ENCODE results near the gene ATP6V1B1.

ATP6V1B1 gene

GRCh38 chr2:70935468-70936164, at the start of gene ATP6V1B1:
TSS of gene ATP6V1B1 (plus strand) at chr2:70935900. CDS start at chr2:70935955, 55 bp downstream.
- DNase-seq = peak; percentile 72

GRCh38 chr2:70886541-70886987, 49.1 kb upstream of the ATP6V1B1 start:
- no peak for DNase-seq

DNA sequence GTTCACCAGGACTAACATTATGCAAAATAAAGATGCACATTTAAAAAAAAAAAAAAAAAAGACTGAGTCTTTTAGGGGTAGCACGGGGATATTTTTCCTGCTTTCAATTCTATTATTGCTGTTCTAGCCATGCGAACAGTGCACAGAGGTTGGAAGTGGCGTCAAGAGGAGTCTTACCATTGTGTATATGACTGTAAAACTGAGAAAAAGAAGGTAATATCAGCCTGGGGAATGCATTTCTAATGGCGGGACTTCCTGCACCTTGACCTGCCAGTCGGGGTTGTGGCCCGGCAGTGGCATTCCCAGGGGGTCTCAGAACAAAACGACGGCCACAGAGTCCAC, 48.5 kb upstream of the ATP6V1B1 start:
- no peak for DNase-seq

DNA sequence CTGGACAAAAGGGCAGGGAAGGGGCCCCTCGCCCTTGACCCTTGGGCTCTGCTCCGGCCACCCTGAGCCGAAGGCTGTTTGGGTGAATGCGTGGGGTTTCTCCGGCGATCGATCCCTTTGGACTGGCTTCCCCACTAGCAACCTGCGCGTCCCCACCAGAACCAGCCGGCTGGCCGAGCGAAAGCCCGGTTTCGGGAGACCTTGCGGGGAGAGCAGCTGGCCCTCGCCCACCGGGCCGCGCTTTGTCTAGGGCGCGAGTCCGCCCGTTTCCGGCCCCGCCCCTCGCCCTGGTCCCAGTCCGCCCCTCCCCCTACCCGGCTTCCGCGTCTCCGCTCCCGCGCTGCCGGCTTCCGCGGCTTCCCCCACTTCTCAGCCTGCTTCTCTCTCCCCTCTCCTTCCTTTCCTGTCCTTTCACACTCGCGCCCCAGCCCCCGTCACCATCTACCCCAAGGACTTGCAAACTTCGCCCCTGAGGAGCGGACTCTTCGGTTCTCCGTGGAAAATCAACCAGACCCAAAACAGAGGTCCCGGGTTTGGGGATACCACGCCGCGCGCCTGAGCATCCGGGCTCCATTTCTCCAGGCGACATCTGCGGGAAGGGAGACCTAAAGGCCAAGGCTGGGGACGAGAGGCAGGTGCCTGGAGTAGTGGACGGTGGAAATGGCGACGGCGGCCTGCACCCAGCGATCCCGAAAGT, 48.0 kb upstream of the ATP6V1B1 start:
- DNase-seq = peak; percentile 62

- no peak for DNase-seq
Observed at GRCh38 chr2:70888366-70888922, 47.3 kb upstream of the ATP6V1B1 start.

DNA sequence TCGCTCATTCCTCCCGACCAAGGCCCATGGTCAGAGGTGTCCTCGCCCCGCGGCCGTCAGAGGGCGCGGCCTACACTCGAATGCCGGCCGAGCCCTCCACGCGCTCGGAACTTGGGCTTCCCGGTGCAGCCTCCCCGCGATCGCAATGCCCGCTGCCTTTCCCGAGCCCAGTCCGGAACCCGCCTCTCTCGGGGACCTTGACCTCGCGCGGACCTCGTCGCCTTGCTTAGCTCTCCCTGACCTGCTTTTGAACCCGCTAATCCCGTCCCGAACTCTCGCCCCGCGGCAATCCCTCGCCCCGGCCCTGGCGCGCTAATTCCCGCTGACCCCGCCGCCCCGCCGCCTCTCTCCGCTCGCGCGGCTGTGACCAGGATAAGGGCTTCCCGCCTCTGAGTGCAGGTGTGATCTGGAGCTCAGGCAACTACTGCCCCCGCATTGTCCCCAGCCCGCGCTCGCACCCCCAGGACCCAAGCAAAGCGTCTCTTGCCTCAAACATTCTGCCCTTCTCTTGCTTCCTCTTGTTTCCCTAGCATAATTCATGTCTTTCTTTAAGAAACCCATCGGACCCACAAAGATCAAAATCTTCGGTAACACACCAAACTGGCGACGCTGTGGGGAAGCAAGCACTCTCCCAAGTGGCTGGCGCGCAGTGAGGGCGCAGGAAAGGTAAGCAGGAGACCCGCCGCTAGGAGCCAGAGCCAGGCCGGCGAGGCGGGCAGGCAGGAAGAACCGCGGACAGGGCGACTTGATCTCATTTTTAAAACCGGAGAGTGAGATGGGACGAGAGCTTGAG, 46.6 kb upstream of the ATP6V1B1 start:
- no peak for DNase-seq

DNA sequence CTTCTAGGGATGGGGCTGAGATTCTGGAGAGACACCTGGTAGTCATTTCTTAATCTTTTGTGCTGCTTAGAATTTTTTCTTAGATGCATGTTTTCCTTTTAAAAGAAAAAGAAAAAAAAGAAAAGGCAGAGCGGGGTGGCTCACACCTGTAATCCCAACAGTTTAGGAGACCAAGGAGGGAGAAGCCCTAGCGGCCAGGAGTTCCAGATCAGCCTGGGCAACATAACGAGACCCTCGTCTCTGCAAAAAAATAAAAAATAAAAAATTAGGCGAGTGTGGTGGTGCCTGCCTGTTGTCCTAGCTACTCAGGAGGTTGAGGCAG, 46.0 kb upstream of the ATP6V1B1 start:
- no peak for DNase-seq

DNA sequence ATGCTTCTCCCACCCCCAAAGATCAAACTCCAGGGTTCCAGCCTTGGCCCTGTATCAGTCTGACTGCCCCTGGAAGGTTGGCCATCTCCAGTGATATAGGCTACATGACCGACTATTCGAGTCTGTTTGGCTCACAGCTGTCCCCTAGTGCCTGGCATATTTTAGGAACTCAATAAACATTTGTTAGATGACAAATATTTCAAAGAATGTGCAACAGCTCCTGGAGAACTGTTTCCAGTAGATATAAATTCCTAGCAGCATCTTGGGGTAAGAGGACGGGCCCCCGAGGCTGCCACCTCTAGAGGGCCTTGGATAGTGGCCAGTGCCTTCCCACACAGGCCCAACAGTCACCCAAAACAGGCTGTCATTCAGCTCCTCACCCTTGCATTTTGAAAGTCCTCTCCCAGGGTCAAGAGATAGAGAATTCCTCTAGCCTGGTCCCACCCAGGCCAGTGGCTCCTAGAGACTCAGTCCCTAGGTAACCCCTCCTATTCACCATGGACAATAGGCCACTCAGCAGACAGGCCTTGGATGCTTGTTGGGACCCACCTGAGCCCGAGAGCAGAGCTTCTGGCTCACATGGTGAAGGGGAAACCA, 45.1 kb upstream of the ATP6V1B1 start:
- DNase-seq = no peak

GRCh38 chr2:70891572-70892357, 43.9 kb upstream of the ATP6V1B1 start:
- DNase-seq = no peak

DNA sequence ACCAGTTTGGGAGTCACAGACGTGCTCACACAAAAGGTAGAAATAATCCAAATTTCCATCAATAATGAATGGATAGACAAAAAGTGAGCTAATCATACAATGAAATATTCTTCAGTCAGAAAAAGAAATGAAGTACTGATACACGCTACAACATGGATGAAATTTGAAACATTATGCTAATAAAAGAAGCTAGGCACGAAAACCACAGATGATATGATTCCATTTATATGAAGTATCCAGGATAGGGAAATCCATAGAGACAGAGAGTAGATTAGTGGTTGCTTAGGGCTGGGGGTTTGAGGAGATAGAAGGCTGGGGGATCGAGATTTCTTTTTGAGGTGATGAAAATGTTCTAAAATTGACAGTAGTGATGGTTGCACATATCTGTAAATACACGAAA, 43.0 kb upstream of the ATP6V1B1 start:
- no peak for DNase-seq

GRCh38 chr2:70893186-70893585, 42.5 kb upstream of the ATP6V1B1 start:
- DNase-seq = no peak

DNA sequence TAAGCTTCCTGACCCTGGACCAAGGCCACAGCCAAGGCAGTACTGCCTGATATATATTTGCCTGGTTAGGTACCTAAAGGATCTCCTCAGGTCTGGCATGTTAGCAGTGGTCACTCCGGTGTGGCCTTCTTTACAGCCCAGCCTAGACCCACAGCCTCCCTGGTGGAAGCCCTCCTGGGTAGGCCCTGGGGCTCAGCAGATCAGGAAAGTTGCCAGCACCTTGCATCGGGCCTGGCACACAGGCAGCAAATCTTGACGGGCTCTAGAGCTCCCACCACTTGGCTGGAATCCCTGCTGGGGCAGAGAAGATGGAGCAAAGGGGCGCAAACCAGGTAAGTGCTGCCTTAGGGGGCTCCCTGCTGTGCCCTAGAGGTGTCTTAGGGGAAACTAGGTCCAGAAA, 40.9 kb upstream of the ATP6V1B1 start:
- DNase-seq = no peak

DNA sequence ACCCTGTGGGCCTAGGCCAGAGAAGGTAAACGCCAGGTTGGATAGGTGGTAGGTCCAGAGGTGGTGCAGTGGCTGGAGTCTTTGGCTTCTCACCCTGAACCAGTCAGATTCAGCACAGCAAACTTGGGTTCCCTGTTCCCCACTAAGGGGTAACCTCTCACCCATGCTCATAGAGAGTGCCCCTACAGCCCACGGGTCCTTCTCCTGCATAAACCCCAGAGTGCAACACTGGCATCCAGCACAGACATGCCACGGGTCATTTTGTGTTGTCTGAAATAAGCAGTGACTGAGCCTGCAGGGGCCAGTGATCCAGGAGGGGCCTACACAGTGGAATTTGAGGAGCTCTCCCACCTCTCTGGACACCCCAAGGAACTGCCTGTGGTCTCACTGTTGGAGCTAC, 40.5 kb upstream of the ATP6V1B1 start:
- no peak for DNase-seq

DNA sequence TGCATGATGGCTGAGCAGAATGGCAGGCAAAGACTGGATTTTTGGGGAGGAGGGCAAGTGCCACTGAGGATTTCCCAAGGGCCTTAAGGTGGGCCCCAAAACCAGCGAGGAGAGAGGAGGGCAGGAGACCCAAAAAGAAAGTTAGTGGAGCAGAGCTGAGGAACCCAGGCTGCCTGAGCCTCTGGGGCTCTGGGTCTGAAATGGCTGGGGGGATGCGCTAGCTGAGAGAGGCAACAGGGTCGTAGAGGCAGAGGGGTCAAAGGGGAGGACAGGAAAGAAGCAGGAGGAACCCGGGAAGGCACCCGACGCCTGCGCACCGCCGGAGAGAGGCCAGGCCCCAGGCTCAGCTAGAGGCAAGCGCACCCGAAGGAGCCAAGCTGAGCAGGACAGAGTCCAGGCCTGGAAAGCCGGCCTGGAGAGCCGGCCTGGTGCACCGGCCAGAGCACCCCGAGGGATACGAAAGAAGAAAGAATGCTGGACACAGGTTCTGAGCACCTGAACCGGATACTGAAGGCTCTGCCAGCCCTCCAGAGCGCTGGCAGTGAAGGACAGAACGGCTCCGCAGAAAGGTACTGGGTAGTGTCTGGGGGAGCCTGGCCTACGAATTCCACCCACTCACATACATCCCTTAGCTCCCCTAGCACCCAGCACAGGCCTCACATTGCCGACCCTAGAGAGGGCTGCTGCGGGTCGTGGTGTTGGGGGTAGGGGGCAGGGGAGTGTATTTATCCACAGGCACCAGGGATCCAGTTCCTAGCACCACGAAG, 39.5 kb upstream of the ATP6V1B1 start:
- no peak for DNase-seq

- DNase-seq = no peak
Observed at GRCh38 chr2:70896765-70897202, 38.9 kb upstream of the ATP6V1B1 start.

DNA sequence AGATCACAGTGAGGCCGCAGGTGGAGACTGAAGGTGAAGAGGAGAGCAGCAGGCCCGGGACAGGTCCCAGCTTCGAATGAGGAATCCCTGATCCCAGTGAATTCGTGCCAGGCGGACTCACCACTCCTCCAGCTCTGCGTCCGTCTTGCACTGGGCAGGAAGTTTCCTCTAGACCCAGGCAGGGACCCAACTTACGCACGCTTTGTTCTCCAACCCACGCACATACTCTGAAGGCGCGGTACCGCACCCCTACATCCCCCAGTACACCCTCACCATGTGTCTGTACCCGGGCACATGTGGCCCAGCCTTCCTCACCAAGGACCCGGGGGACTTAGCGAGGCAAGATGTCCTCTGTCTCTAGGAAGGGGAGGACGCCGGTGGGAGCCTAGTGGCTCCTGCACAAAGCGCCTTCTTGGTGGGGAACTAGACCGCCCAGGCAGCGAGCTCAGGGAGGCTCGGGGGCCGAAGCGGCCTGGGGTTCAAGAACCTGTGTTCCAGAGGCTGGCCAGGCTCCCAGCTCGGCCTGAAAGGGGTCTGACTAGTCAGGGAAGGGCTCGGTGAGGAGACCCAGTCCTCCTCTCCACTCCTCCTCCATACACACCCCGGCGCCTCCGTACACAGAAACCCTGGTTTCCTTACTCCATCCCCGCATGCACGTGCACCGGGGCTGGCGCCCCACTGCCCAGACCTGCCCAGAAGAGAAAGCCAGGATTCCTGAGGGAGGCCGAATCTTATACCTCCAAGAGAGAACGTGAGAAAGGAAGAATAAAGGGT, 38.3 kb upstream of the ATP6V1B1 start:
- no peak for DNase-seq

DNA sequence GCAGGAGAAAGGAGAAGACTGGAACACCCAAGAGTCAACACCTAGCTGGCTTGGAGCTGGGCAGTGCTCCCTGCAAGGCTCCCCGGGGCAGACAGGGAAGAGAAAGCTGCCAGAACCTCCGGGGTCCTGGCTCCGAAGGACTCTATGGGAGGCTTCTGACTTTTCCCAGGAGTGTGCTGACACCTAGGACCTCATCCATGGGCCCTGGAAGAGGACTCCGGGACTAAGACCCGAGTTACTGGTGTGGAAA, 37.8 kb upstream of the ATP6V1B1 start:
- DNase-seq = no peak

GRCh38 chr2:70898363-70899240, 37.1 kb upstream of the ATP6V1B1 start:
- DNase-seq = no peak

DNA sequence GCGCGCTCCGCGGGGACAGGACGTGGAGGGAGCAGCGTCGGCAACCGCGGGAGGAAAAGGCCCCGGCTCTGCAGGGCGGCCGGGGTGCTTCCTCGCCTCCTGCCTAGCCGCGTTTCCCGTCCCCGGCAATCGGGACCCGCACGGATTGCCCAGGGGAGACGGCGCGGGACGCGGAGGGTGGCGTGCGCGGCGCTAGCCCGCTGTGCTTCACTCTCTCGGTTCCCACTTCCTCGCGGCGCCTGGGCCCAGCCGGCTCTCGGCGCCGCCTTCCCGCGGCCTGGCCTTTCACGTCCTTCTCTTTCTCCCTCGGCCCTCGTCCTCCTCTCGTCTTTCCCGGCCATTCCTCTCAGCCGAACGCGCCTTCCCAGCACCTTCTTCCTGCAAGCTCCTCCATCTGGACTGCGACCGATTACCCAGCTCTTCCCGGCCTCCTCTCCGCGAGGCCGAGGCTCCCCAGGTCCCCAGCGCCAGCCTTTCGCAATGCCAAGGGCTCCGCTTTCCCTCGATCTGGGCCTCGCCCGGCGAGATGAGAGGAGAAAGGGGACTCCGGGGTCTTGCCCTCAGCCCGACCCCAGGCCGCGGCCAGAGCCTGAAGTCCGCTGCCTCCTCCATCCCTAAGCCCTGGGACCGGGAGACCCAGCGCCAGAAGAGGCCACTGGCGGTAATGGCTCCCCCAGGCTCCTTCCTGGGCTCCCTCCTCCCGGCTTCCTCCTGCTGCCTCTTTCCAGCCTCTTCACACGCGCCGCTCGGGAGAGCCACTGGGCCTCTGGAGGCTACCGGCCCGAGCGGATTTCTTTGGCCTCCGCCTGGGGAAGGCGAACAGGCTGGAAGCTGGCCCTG, 34.3 kb upstream of the ATP6V1B1 start:
- DNase-seq = peak; percentile 25
